Stimulated activated CD8-positive, alpha-beta memory T cell treated with anti-CD3 and anti-CD28 coated beads, Interleukin-15, amount 100 ng/mL, for 4 hours (primary cell): ENCODE results near the gene SMARCAL1.
A peak's percentile ranks its signal among the peaks of the same experiment; 100 is the strongest.
"Not testable (repeated sequence)": the region's sequence is repeated elsewhere in the genome, so short reads cannot be mapped to it uniquely, and the experiment has no call there.

Experiments used
- DNase-seq, 2 donors: peaks; one replicate each; pipeline ENCODE4 v3.0.0-alpha.2; 2020; ENCODE audit warnings: low read depth in 2 of 2

Gene SMARCAL1

DNA sequence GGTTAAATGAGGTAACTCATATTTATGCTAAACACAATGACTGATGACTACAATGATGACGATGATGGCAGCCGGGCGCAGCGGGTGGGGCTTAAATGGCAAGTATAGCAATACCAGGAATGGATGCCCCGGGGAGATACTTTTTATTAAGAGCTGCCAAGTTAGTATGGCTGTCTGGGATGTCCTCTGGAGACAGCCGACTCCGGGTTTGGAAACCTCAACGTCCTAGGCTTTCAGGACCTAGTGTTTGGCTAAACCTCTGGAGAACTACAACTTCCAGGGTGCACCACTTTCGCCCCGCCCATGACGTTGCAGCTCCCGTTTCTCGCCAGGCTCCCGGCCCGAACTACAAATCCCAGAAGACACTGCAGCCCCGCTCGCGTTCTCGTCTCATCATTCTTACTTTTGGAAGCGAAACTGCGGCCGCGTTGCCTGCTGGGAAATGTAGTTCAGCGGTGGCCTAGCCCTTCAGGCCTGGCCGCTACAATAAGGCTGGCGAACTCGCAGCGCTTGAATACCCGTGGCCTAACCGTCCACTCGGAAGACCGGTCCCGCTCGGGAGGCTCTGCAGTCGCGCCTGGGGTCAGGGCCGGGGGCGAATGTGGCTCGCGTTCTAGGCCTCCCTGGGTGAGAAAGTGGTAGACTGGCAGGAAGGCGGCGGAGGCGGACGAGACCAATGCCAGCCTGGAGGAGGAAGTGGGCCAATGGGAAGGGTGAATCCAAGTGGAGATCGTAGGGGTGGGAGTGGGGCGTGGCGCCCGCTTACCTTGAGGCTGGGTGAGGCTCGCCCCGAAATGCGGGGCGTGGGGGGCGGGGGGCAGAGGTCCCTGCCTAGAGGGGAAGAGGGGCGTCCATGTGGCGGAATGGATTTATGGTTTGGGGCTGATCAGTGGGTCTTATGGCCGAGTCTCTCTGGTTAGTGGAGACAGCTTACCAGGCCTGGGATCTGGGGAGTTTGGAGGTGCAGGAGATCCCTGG is at the start of gene SMARCAL1:
Gene SMARCAL1, plus strand, starts transcription at position 463 of the 978 bp plus-strand sequence. CDS start 2,221 bp downstream, outside the sequence.
- DNase-seq: peak; percentile 93 to 97

DNA sequence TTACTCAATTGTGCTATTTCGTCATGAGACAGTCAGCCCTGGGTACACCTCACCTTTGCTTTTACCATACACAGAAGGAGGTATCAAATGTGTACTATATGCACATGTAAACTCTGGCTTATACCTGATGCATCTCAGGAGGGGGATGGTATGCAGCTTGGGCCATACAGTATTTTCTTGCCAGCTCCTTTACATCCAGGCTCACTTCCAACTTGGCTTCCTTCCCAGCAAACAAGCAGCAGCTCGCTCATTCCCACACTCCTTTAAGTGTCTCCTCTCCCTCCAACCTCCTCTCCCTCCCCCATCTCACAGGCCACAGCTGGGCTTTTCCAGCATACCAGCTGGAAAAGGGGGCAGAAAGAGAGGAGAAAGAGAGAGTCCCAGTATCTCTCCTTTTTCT is 49.6 kb upstream of the SMARCAL1 start:
- DNase-seq: no peak

DNA sequence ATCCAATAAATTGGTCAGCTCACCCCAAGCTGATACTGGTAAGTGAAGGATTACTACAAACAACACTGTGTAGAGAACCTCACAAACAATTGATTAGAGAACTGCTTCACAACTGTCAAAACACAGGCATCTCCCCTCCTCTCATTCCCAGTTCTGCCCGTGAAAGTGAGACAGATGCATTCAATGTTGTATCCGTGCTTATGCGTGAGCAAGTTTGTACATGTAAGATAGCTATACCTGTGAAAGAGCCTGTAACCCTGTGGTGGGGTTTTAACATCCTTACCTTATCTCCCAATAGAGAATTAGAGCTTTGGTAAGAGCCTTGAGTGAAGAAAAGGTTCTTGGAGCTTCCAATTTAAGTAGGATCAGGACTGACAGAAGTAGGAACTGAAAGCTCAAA is 49.1 kb upstream of the SMARCAL1 start:
- no peak for DNase-seq

DNA sequence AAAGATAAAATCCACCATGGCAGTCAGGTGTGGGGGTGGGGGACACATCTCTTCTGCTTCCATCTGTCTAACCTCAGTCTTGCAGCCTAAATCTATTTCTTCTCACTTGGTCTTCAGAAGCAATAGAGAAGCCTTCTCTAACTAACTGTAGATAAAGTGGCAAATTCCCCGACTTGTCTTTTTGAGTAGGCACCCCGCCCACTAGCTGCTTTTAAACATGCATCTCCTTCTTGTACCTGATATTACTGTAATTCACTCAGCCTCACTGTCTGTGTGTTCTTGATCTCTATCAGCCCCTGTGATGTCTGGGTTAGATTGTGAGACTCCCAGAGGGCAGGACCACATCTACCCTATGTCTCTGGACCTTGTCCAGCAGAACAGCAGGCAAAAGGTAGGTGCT is 46.8 kb upstream of the SMARCAL1 start:
- no peak for DNase-seq

DNA sequence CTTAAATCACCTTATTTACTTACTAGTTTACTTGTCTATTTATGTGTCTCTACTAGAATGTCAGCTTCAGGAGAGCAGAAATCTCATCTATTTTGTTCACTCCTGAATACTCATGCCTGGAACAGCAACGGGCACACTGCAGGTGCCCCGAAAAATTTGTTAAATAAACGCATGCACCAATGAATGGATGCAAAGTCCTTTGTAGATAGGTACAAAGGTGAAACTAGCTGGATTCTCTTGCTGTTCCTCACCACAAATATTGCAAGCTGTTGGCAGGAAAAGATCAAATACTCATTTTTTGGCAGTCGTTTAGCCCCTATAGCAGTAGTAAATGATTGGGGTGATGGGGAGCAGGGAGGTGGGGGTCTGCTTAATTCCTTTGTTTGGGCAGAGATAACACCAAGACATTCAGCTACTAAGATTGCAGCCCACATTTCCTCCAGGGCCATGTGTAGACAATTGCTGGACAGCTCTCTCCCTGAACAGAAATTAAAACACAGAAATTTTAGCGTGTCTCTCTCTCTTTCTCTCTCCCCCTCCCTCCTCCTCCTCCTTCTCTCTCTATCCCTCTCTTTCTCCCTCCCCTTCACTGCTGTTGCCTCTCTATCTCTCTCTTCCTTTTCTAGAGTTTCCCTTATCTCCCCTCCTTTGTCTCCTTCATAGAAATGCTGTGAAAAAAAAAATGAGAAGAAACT is 45.4 kb upstream of the SMARCAL1 start:
- no peak for DNase-seq

DNA sequence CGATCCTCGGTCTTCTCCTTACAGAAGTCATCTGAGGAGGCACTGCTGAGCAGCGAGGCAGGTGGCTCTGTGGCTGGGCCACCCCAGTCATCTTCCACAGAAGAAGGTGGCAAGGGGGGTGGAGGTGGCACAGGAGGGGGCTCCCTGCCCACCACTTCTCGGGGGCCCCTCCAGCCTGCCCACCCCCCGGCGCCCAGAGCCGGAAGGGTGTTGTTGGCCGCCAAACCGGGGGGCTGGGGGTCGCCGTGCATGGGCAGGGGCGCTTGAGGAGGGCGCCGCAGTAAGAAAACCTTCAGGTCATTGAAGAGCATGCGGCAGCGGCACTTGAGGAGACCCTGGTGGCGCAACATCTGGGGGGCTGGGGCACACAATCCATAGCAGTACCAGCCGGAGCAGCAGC is 42.5 kb upstream of the SMARCAL1 start:
- no peak for DNase-seq

DNA sequence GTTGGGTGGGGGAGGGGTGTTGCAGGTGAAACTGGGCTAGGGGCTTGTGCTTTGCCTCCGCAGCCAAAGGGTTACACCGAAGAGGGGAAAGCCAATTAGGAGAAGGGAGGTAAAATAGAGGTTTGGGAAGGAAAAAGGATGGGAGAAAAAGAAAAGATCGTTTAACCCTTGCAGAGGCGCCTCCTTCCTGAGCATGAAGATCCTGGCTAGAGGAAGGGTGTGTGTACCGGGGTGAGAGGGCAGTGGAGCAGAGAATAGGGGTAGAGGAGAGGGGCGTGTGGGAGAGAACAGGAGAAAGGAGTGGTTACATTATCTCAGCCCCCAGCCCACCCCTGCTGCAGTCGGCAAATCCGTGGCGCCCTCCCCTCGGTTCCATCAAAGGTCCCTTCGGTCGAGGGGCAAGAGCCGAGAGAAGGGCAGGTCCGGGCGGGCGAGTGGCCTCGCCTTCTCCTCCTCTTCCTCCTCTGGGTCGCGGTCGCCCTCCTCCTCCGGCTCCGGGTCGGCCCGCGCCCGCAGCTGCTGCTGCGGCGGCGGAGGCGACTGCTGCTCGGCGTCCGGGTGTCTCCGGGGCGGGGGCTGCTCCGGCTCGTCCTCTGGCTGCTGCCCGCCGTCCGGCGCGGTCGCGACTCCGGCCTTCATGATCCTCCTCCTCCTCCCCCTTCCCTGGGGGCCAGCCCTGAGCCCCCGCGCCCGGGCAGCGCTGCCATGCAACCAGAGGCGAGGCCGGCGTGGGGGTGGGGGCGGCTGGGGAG is 41.1 kb upstream of the SMARCAL1 start:
- DNase-seq: no peak

DNA sequence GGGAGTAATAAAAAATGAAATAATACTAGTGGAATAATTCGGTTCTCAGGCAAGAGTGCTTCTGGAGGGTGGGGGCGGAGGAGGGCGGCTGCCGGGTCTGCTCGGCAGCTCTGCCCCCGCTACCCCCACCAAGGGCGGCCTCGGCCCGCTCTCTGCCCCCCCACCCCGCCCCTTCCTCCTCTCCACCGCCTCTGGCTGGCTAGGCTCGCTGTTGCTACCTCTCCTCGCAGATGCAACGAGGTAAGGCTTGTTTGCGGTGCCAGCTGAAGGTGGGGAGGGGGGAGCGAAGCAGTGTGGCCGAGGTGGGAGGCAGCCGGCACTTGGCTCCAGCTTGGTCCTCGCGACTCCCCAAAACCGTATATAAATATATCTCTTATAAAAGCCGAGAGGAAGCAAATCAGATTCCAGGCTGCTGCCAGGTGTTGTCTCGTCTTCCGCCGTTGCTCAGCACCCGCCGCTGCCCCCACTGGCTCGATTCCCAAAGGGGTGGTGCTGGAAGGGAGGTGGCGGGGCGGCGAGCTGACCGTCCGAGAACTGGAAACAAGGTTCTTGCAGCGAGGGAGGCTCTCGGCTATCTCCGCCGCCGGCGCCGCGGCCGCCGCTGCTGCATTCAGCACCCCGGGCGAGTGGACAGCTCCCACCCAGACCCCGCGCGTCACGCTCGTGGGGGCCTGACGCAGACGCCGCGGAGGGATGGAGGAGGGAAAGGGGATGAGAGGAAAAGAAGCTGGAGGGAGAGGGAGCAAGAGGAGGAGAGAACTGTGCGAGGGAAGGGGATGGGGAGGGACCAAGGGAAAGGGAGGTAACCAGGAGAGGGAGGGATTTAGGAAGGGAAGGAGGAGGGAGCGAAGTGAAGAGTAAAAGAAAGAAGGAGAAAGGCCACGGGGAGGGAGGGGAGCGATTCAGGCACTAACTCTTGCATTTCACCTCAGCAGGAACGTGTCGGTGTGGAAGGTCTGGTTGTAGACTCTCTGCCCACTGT is 40.3 kb upstream of the SMARCAL1 start, which contains the start of gene MARCHF4:
Gene MARCHF4, minus strand, starts transcription at position 763 of the 982 bp plus-strand sequence. CDS start 2,223 bp downstream, outside the sequence.
- peak; percentile 23 to 30 for DNase-seq

DNA sequence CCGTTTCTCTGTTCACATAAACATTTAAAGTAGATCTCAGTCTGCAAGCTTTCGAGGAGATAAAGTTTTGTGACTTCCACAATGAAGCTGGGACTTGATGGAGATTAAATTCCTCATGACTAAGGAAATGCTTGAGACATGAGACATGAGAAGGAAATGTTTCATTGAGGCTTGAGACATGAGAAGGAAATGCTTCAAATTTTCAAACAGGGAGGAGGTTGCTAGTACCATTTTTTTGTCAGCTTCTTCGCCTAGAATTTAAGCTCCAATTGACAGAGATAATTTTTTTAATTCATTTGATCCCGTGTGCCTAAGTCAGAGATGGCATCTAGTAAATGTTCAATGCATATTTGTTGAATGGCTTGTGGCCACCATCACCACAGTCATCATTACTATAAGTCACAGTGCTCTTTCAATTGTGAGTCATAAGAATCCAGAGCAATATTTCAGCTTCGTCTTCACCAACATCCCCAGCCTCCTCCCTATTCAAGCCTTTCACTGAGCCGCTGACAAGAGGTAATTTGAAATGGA is 39.5 kb upstream of the SMARCAL1 start:
- no peak for DNase-seq

DNA sequence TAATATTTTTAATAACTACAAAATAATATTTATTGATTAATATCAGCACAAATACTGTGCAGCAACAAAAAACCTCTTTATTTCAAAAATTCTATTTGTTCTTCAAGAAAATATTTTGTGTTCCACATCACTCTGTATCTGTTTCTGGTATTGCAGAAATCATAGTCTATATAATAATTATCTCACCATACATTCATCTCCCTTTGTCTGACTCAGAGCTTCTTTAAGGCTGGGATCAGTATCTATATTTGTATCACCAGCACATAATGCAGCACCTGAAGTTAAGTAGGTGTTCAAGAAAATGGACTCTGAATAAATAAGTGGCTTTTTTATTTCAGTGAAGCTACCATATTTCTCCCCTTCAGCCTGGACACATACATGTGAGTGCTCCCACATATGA is 38.4 kb upstream of the SMARCAL1 start:
- DNase-seq: no peak

DNA sequence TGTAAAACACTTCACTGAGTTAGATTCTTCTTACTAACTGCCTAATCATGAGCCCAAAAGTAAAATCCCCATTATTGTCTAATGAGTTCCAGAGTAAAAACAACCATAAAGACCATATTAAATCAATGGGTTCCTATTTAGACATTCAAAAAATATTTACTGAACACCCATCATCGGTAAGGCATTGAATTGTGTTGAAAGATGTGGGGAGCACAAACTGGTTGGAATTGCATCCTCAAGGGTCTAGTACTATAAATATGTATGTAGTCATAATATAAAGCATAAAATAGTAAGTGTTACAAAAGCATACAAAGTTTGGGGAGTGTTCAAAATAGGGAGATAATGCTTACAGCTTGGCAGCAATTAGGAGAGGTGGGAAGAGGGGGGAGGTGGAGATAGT is 37.0 kb upstream of the SMARCAL1 start:
- DNase-seq: no peak

DNA sequence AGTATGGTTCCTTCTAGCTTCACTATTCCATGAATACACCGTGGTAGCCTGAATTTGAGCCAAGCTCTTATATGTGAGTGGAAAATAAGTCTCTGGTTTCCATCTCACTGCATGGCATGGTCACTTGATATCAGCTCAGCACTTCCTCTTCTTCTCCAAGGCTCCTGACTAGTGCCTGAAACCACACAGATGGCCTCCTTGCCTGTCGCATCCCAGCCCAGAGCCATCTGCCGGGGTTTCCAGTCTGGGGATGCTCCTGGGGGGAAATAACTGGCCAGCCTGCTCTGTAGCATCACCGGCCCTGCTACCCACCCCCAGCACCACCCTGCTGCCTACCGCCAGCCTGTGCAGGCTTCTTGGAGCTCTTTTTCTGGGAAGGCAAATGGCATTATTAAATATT is 32.3 kb upstream of the SMARCAL1 start:
- no peak for DNase-seq

DNA sequence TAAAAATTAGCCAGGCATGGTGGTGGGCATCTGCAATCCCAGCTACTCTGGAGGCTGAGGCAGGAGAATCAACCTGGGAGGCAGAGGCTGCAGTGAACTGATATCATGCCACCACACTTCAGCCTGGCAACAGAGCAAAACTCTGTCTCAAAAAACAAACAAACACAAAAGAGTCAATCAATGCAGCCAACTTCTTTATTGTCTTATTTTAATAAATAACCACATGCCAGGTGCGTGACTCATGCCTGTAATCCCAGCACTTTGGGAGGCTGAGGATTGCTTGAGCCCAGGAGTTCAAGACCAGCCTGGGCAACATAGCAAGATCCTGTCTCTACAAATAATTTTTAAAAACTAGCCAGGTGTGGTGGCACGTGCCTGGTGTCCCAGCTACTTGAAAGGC is 27.9 kb upstream of the SMARCAL1 start:
- DNase-seq: not testable (repeated sequence)

DNA sequence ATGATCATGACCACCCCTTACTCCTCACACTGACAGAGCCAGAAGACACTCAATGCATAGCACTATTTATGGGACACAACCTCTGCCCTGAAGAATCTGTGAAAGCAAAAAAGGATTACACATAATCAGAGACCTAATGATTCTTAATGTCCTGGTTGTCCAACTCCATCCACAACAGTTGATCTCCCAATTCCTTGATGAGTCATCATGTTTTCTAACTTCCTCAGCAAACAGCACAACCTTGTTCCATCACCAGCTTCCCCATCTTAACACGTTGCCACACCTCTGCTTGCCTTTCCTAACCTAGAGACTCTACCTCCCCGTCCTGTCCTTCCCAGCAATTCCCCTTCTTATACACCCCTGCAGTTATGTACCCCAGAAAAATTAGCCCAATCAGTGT is 26.8 kb upstream of the SMARCAL1 start:
- no peak for DNase-seq

DNA sequence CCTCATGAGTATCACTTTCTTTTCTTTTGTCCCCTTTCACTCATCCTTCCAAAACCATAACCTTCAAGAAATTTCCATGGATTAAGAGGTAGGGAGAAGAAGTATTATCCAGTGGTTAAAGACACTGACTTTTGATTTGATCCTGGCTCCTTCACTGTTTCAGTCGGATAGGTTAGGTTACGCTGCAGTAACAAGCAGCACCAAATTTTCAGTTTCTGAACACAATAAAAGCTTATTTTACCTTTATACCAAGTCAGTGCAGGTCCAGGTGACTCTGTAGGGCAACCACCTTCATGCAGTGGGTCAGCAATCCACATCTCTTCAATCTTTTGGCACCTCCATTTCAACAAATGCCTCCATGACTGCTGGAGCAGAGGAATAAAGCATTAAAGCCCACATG is 25.0 kb upstream of the SMARCAL1 start:
- DNase-seq: no peak

DNA sequence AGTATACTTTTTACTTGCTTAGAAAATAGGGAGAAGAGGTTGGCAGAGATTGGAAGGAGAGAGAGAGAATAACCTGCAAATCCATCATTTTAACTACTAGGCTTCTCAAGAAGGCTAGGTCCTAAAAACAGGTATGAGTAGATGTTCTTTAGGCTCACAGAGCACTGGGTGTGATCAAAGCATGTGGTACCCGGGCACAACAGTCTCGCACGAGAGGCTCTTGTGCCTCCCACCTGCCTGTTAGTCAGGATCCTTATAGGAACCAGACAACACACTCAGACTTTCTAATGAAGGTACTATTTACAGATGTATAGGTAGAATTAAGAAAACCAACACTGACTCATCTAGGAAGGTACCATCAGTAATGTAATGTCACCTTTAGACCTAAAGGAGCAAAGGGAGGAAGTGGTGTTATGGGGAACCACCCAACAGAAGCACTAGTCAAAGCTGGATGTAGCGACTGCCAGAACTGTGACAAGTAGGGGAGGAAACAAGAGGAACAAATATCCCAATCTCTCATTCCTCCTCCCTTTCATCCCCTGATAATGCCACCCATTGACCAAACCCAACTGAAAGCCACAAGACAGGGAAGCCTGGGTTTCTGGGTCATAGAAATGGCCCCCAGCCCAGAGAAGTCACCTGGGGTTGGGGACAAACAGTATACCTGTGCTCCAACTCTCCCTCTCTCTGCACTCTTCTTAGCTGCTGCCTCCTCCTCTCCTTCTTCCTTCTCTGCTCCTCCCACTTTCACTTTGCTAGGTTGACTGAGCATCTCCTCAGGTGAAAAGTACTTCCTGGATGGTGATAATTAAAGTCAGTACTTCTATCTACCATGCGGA is 24.0 kb upstream of the SMARCAL1 start:
- DNase-seq: no peak

DNA sequence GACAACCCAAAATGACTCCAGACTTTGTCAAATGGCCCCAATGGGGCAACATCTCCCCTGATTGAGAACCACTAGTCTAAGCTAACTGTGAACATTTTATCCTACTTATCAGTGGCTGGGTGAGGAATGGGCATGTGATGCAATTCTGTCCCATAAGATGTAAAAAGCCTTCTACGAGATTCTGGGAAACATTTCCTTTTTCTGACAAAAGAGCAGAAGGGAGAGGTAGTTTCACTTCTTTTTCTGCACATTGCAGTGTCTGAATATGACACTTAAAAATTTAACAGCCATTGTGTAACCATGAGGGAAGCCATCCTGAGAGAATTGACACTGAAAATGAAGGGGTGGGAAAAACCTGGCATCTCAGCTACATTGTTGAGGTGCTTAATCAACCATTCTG is 22.7 kb upstream of the SMARCAL1 start:
- no peak for DNase-seq

DNA sequence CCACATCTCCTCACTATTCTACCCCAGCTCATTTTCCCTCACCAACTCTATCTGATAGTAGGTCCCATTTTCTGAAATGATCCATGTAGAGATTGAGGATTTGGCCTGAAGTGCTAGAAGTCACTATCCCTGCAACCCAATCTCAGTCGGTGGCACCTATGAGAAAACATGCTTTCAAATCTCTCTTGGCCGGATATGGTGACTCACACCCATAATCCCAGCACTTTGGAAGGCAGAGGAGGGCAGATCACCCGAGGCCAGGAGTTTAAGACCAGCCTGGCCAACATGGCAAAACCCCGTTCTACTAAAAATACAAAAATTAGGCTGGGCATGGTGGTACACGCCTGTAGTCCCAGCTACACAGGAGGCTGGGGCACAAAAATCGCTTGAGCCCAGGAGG is 20.9 kb upstream of the SMARCAL1 start:
- DNase-seq: no peak

DNA sequence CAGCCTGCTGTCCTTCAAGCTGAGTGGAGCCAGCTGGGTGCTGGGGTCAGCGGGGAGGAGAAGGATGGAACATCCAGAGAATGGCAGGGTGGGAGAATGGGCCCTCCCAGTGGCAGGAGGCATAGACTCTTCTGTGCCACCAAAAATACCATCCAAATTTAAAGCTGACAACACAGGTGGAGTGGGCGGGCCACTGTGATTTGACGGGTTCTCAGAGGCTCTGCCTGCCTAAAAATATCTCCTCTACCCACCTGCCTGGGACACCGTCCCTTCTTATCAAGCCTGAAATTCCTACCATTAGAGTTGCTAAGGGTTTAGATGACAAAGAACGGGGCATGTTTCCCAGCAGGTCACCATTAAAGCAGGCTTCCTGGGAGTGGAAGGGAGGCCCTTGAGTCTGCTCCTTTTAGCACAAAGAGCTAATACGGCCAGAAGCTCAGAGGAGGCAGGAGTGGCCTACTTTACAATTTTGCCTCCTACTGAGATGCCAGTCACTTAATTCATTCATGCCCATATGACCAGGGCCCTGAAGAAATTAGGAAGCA is 20.2 kb upstream of the SMARCAL1 start:
- DNase-seq: no peak
